DMS114 treated with DMSO at 0.1 percent for 48 hours (cell line): ENCODE measurements around the gene ASPSCR1.

Experiments used
- DNase-seq: peaks from one replicate; lab custom pipeline; 2025; ENCODE audit not compliant: unreplicated experiment; lab: John Stamatoyannopoulos, UW

ASPSCR1 gene

GRCh38 chr17:82051776-82052637, 74.6 kb downstream of the ASPSCR1 start, which contains the start of the genes GPS1 and RFNG:
GPS1 (plus strand) TSS chr17:82051898; CDS start chr17:82051932, 34 bp downstream.
RFNG (minus strand) TSS chr17:82051811; CDS start chr17:82051766, 45 bp downstream.
- DNase-seq = peak; percentile 45

- DNase-seq = no peak
These were observed 75.2 kb downstream of the ASPSCR1 start for GRCh38 chr17:82052638-82053059.

DNA sequence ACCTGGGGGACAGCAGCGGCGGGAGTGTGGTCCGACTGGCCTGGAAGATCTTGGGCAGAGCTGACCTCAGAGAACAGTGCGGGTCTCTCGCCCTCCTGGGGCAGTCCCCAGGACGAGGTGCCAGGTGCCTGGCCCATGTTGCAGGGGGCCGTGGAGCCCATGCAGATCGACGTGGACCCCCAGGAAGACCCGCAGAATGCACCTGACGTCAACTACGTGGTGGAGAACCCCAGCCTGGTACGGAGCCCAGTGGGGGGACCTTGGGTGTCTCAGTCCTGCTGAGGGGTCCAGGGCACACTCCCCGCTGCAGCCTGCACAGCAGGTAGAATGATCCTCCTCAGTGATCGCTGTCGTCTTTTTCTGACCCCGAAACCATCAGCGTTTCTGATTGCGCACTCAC, 75.7 kb downstream of the ASPSCR1 start:
- DNase-seq = no peak

GRCh38 chr17:82053556-82054263, 76.3 kb downstream of the ASPSCR1 start:
- no peak for DNase-seq

GRCh38 chr17:82054351-82055022, 77.1 kb downstream of the ASPSCR1 start:
- DNase-seq = no peak

DNA sequence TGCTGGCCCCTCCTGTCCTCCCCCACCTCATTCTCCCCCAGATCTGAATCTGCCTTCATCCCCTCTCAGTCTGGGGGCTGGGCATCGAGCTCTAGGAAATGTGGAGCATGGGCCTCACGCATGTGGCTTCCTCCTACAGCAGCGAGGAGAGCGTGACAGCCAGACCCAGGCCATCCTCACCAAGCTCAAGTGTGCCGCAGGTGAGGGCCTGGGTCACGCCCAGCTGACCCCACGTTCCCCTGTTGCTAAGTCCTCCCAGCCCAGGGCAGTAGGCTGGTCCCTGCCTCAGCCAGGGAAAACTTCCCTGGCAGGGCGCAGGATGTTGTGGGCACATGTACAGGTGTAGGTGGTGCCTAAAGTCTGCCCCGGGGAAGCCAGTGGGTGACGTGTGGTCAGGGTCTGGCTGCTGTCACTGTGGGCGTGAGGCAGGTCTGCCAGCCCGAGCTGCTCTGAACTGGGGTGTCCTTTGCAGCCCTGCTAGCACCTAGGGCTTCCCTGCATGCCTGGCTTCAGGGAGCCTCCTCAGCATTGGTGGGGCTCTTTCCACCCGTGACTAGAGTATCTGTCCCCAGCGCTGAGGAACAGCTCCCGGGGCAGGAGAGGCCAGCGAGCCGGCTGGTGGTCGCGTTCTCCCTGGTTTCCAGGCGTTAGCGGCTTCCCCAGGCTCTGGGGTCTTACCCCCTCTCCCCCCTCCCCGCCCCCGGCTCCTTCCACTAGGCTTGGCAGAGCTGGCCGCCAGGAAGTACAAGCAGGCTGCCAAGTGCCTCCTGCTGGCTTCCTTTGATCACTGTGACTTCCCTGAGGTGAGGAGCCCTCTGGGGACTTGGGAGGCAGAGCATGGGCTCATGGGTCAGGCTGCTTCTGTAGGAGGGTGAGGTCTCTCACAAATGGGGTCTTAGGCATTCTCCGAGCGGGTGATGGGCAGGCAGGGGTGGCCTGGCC, 77.9 kb downstream of the ASPSCR1 start:
- DNase-seq = no peak

DNA sequence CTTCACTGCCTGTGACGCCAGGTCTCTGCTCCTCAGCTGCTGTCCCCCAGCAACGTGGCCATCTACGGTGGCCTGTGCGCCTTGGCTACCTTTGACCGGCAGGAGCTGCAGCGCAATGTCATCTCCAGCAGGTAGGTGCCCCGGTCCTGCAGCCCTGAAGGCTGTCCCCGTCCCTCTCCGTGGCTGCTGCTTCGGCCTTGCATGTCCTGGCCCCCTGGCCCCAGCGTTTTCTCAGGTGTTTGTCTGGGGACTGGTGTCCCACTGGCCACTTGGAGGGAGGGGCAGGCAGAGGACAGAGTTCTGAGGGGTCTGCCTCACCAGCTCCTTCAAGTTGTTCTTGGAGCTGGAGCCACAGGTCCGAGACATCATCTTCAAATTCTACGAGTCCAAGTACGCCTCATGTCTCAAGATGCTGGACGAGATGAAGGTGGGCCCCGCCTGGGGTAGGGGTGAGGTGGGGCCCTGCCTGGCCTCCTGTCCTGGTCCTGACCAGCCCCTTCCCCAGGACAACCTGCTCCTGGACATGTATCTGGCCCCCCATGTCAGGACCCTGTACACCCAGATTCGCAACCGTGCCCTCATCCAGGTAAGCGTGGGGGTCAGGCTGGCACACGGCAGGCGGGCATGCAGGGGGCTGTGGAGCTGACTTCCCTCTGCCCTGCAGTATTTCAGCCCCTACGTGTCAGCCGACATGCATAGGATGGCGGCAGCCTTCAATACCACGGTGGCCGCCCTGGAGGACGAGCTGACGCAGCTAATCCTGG, 78.7 kb downstream of the ASPSCR1 start:
- DNase-seq = no peak

DNA sequence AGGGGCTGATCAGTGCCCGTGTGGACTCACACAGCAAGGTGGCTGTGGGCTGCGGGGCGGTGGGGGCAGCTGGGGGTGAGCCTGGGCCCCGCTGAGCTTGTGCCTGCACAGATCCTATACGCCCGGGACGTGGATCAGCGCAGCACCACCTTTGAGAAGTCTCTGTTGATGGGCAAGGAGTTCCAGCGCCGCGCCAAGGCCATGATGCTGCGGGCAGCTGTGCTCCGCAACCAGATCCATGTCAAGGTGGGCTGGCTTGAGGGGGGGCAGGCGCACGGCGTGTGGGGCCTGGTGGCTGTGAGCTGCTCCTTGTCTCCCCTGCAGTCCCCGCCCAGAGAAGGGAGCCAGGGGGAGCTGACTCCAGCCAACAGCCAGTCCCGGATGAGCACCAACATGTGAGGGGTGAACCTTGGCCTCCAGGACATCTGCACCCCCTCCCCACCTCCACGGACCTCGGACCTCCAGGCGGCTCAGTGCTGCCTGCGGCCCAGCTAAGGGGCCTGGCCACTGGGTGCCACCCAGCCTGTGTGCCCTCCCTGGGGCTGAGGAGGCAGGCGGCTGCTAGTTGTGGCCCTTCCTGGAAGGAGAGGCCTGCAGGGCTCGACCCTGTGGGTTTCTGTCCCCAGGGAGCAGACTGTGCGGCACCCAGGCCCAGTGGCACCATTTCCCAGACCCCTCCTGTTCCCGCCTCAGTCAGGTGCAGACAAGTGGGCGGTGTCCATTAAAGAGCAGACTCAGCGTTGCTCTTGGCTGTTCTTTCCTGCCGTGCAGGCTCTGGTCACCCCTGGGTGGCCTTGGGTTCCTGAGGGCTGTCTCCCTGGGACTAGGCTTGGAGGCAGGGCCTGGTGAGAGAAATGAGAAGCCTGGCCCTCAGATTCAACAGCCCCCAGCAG, 79.5 kb downstream of the ASPSCR1 start:
- DNase-seq = no peak

DNA sequence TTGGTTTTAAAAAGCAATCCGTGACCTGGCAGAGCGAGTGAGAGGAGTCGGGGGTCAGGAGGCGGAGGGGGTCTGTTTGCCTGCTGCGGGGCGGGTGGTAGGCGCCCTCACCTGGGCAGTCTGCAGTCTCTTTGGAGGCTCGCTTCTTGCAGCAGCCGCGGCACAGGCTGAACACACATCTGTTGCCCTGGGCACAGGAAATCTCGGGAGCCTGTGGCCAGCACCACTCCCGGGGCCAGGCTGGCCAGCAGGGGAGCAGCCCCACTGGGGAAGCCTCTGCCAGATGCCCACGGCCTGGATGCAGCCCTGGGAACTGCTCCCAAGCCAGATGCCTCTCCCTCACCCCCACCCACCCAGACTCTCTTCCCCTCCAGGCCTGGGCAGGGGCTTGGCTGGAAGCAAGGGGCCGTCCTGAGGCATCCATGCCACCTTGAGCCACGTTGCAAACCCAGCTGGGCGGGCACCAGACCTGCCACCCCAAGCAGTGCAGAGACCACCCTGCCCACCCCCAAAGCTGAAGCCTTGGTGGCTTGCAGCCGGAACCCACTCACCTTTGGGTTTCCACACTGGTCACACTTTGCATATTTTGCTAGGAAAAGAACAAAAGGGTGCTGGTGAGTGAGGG, 80.9 kb downstream of the ASPSCR1 start:
- DNase-seq = no peak

DNA sequence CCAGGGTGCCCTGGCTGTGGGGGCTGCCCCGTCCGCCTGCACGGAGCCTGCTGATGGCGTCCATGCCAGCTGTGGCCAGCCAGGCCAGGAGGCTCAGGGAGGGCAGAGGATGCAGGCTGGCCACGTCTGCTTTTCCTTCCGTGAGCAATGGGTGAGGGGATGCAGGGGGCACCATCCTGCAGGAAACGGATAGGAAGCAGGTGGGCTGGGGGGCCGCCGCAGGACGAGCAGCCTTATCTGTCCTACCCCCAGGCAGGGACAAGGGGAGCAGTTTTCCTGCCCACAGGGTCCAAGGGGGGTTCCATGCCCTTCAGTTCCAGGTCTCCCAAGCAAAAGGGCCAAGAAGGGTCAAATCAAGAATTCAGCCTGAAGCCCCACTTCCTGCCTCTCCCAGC, 81.4 kb downstream of the ASPSCR1 start:
- DNase-seq = no peak

- DNase-seq = no peak
These were observed 82.0 kb downstream of the ASPSCR1 start for GRCh38 chr17:82059272-82060000.

DNA sequence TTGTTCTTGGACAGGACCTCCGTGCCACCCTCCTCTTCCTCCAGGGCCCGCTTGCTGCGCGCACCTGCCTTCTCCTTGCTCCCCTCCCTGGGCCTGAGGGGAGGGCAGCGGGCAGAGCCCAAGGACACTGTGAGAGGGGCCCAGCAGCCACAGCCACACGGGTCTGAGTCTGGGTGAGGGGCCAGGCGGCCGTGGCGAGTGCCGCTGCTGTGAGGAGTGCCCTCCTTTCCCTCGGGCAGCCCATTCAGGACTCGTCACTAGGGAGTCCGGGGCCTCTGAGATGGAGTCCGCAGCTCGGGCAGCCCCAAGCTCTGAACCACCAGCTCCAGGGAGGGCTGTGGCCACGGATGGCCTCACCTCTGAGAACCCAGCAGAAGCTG, 82.6 kb downstream of the ASPSCR1 start:
- DNase-seq = no peak

- DNase-seq = no peak
These were observed 83.2 kb downstream of the ASPSCR1 start for GRCh38 chr17:82060614-82061013.

GRCh38 chr17:82061047-82061925, 83.9 kb downstream of the ASPSCR1 start:
- DNase-seq = no peak

DNA sequence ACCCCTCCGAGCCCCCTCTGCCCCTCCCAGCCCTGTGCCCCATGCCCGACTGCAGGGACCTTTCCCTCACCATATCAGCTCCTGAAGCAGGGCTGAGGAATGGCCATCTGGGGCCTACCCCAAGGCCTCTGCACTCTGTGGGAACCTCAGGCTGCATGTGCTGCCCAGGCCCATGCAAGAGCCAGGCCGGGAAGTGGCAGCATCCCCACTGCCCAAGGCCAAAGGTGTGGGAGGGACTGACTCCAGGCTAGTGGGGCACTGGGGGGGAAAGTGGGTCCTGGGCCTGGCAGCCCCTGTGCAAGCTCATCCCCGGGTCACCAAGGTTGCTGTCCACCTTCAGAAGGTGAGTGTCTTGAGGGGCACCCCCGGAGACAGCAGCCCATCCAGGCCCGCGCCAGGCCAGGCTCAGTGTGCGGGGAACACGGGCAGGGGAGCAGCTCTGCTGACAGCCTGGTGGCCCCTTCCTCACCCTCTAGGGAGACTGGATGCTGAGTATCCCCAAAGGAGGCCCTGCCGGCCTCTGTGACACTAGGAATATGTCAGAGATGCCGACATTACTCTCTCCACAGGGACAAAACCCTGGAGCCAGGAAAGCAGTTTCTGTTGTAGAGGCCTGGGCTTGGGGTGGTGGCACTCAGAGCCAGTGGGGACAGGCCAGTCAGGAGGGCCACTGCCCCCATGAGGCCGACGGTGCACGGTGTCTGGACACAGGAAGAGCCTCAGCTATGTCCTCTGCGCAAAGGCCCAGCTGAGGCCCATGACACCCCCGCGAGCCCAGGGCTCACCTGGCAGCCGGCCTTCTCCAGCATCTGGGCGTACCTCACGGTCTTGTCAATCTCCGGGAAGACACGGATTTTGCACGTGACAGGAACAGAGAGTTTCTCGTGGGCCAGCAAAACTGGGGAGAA, 84.9 kb downstream of the ASPSCR1 start:
- DNase-seq = no peak

GRCh38 chr17:82062984-82063368, 85.5 kb downstream of the ASPSCR1 start:
- no peak for DNase-seq
